HG03064 (cell line): ENCODE results near the gene PDE3A.
"Not testable (repeated sequence)": the region's sequence is repeated elsewhere in the genome, so short reads cannot be mapped to it uniquely, and the experiment has no call there.

Experiments
- ATAC-seq: cut with Tn5 transposase; IDR thresholded peaks from one replicate; pipeline ENCODE4 v1.9.1; 2021; ENCODE audit warnings: low read depth; ENCODE audit not compliant: unreplicated experiment

The PDE3A gene

DNA sequence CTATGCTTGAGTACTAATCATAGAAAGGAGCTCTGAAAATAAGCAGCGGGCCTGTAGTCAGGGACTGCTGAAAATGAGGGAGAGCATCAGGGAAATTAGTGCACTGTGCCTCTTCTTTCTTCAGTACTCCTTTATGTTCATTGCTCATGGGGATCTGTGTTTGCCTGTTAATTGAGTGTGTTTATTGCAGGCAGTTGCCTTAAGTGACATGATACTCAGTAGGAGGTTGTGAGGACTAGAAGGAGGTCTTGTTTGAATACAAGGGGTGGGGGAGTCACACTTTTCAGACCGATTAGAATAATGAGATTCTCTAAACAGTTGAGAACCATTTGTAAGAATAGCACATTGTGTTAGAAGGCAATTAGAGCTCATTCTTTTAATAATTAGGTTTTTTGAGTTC is 224.2 kb downstream of the PDE3A start:
- no peak for ATAC-seq

DNA sequence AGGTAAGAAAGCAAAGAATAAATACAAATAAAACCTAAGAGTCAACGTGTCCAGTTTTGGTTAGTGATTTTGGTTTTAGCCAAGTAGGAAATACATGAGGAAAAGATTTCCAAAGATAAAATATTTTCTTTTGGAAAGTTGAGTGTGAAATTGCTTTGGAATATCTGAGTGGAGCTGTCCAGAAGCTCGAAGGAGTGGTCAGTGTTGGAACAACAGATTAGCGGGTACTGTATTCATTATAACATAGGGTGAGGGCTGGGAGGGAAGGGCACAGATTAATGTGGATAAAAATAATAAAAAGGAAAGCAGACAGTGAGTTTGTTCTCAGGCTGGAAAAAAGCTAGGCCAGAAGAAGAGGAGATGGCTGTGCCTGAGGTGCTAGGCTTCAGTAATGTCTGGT is 225.3 kb downstream of the PDE3A start:
- ATAC-seq = no peak

DNA sequence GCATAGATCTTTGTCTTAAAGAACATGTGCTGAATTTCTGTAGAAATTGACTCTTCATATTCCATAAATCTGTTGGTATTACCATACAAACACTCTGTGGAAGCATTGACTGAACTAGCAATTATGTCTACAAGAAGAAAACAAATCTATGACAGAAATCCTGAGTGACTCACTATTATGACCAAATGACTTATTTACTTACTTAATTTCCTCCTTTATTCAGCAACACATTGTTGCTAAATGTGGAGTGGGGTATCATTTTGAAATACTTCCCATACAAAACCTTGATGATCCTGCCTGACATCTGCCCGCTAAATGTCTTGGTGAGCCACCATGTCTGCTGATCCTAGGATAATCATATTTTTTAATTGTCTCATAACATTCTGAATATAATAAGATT is 227.7 kb downstream of the PDE3A start:
- ATAC-seq = no peak

DNA sequence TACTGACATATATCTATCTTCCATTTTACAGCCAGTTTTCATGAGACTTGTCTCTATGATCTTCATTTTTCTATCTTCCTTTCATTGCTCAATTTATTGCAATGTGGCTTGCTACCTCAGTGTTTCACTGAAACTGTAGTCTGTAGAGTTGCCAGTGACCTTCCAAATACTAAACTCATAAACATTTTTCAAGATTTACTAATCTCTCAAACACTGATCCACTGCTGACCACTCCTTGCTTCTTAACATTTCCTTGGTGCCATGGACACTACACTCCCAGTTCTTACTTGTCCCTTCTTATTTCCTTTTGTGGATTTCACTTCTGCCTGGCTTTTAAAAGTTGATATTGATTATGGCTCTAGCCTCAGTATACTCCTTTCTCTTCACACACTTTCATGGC is 231.4 kb downstream of the PDE3A start:
- ATAC-seq = no peak

DNA sequence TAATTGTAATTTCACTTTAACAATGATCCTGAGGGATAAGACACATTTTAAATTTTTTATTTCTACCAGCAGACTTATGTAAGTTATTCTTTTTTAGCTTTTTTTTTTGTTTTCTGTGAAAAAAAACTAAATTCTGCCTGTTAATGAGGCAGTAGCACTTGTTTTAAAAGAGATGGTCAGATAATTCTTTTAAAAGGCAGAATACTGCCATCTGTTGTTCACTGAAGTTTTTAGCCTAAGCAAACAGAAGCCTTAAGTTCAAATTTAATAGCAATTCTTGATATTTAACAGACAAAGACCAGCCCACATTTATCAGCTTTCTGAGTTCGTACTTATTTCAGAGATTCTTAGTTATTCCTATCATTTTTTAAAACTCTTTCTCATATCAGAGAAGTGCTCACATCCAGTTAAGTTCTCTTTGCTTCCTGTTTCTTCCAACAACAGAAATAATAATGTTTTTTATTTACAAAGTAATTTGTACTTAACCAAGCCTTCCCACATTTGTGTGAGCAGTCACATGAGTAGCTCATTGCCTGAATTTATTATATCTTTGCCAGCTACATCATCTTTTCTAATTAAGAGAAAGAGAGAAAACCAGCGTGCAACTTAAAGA is 233.4 kb downstream of the PDE3A start:
- ATAC-seq = no peak

DNA sequence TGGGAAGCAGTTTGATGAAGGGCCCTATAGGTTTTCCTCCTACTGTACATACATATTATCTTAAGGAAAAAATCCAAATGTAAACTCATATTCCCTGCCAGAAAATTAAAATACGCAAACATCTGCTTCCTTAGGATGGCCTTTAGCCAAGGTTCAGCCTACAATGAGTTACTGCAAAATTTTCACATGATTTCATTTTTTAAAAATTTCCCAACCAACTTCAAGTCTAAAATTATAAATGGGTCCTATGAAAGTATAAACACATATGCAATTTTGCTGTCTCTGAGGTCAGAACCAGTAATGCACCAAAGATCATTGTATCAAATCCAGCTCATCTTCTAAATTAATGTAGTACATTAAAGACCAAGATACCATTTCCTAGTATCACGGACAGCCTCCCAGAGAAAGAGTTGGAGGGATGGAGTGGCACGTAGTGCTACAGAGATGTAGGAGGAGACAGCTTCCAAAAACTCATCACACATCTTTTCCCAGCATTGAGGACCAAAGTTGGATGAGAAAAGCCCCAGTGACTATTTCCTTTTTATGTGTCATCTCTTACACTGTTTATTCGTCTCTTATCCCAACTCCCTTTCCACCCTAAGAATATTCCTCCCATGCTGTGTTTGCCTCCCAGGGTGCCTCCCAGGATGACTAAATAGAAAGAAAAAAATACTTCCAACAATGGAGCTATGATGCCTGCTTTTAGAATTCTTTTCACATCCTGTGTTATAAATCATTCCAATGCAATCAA is 234.5 kb downstream of the PDE3A start:
- no peak for ATAC-seq

DNA sequence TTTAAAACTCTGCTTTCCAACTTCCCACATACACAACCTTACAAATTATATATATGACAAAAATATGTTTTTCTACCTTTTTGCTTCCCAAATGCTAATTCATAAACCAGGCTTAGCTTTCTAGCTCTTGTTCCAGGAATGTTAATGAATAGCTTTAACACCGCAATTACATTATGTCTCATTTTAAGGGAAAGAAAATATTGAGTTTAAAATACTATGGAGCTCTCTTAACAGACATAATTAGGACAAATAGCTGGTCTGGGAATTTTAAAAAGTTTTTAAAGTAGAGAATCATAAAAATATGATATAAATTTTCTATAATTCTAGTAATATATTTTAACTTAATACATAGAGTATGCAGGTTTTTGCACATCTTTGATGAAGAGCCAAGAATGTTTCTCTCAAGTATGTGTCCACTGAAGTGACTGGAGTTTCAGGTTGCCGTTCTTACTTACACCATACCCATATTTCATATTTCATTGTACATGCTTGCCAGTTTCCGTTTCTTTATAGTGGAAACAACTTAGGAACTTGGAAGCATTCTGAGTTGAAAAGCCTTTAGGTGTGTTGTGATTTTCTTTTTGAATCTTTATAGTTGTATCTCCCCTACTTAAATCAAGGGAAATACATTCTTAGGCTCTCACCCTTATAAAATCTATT is 236.2 kb downstream of the PDE3A start:
- ATAC-seq = no peak

DNA sequence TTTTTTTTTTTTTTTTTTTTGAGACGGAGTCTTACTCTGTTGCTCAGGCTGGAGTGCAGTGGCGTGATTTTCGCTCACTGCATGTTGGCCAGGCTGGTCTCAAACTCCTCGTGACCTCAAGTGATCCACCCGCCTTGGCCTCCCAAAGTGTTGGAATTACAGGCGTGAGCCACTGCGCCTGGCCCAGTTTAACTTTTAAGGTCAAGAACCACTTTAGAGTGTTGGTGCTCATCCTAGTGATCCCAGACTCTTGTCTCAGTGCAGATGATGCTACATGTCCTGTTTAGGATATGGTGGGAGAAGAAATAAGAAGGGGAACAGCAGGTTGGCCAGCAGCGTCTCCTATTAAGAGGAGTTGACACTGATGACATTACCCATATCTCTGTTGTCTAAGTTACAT is 246.7 kb downstream of the PDE3A start:
- ATAC-seq = not testable (repeated sequence)

DNA sequence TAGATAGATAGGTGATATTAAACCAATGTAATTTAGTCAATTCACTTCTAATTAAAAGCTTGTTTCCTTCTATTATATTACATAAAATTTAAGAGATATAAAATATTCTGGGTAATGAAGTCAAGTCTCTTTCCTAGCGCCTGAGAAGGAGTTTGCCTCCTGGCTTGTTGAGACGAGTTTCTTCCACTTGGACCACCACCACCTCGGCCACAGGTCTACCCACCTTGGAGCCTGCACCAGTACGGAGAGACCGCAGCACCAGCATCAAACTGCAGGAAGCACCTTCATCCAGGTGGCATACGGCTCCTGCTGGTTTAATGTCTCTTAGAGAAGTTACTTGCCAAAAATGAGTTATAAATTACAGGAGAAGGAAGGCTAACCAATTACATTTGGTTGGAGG is 247.8 kb downstream of the PDE3A start:
- no peak for ATAC-seq

DNA sequence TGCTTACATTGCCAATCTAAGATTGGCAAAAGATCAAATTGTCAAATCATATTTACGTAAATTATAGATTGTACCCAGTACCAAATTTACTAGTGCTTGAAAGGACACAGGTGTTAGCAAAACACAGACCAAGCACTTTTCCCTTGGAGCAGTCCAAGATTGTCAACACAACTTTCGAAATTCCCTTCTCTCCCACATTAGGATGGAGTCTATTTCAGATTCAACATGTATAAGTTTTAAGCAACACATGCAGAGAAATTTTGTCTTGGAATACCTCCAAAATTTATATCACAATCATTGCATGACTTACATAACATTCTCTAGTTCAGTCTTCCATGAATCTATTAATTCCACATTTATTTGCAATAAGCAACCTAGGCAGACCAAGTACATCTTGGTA is 251.9 kb downstream of the PDE3A start:
- ATAC-seq = no peak

DNA sequence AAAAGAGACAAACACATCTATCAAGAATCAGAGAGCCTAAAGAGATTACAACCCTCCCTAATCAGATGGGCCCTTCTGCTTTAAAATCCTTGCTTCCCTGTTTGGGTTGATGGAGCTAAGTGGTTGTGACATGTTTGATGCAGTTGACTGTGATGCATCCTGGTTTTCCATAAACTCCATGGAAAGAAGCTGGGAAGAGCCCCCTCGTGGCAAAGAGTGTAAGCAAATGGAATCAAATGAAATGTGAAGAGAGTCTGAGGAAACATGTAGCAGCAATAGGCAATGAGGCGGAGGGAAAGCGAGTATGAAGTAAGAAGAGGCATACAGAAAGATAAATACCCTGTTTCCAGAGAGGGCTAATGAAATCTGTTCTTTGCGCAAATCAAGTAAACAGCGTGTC is 256.4 kb downstream of the PDE3A start:
- ATAC-seq = no peak

DNA sequence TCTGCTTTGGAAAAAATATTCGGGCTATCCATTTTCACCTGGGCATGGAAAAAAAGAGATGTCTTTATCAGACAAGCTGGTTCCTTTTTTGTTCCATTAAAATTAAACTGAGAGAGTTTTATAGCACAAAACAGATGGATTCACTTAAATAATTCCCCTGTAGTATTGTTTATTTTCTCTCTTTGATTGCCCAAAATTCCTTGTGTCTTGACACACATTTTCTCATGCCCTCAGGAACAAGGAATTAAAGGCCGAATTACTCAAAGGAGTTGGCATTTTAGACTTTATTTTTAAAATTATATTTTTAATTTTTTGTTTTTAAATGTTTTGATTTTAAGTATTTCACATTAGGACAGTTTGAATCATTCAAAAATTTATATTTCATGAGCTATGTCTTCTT is 257.2 kb downstream of the PDE3A start:
- ATAC-seq = no peak

DNA sequence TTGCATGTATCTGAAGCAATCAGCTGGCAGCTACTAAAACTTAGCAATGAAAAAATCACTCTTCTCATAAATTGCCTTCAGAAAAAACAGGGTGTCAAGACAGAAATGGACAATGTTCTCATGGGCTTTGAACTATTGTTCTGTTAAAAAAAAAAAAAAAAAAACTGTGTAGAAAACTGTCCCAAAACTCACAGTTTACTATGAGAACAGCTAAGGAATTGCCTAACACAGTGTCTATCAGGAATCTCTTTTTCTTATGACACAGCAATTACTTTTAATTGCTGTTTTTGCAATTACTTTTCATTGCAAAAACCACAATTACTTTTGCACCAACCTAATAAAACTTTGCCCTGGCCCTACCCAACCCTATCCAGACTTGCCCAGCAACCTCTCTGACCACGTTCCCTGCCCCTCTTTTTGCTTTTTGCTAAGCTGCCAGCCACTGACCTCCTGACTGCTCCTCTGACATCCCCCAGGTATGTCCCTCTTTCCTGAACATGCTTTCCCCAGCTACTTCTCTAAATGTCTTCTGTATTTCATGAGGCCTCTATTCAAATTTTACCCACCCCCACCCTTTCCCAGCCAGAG is 258.8 kb downstream of the PDE3A start:
- ATAC-seq = no peak

DNA sequence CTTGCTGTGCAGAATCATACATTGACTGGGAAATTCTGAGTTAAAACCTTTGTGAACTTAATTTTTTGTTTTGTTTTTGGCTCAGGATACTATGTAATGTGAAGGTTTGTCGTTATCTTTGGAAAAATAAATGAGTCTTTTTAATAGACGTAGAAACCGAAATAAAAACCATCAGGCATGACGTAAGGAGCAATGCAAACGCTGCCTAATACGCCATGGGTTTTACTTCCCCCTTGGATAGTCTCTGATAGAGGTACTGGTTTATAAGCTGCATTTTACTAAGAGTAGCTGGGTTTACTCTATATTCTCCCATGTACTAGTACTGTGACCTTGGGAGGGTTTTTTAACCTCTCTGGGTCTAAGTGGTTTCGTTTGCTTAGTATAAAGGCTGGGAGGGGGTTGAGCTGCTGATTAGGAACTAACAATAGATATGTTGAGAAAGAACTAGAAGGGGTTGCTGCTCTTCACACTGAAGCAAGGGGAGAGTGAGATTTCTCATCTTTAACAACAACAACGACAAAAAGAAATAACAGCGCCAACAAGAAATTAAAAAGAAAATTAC is 260.0 kb downstream of the PDE3A start:
- ATAC-seq = no peak

DNA sequence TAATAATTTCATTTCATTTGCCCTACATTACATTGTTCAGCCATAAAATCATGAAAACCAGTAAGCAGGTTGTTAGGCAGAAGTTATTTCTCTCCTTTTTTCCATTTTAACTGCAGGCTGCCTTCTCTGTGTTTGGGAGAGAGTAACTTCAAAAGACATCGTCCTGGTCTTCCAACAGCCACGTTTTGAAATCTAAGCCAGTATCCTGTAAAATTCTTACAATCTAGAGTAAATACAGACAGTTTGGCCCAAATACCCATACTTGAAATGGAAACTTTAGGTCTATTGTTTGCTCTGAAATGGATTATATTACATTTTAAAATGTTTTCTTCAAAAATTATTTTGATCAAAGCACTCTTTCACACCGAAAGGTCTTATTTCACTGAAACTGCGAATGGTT is 260.7 kb downstream of the PDE3A start:
- no peak for ATAC-seq

DNA sequence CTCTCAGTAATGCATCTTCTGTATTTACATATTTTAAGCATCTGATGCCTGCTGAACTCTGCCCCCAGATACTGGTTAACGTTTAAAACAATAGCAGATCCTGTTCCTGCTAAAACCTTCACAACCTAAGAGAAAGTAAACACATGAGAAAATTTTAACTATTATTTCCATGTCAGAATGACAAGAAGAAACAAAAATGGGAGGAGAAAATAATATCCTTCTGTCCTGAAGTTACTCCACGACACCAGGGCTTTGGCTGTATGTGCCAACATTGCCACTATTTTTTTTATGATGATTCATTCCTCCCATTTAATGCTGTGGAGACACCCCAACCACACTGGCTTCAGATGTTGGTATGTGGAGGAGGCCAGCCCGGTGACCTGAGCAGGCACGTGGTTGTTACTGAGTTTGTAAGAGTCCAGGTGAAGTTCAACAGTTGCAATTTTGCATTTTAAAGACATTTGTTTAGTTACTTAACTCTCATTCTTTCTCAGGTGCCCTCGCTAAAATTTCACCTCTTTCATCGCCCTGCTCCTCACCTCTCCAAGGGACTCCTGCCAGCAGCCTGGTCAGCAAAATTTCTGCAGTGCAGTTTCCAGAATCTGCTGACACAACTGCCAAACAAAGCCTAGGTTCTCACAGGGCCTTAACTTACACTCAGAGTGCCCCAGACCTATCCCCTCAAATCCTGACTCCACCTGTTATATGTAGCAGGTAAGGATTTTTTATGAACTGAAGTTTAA is 261.2 kb downstream of the PDE3A start:
- no peak for ATAC-seq

DNA sequence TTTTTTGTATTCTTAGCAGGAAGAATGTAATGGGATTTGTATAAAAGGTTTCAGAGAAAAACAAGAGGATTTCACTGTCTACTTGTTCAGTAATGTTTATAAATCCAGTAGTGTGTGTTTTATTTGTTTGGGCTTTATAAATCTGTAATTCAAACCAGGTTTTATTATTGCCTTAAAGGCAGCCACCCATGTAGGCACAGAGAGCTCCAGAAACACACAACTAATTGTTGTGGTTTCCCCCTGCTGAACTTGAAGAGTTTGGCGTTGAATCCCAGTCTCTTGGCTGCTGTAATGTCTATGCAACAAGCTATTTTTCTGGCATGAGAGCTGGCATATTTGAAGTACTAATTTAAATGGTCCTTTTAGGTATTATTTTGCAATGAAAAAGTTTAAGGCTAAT is 263.4 kb downstream of the PDE3A start:
- no peak for ATAC-seq

DNA sequence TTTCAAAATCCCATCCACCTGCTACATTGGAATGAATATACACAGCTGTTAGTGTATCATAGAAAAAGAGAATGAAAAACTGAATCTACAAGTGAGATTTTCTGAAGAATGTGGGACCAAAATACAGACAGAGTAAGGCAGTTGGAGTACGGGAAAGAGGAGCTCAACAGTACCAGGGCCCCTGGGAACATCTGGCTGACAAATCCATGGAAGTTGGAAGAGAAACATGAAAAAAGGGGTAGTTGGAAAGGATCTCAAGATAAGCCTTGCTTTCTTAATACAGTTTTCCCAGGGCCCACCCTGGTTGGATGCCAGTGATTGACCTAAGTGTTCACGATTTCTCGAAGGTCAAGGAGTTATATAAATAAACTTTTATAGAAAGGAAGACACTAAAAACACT is 272.8 kb downstream of the PDE3A start:
- ATAC-seq = no peak

DNA sequence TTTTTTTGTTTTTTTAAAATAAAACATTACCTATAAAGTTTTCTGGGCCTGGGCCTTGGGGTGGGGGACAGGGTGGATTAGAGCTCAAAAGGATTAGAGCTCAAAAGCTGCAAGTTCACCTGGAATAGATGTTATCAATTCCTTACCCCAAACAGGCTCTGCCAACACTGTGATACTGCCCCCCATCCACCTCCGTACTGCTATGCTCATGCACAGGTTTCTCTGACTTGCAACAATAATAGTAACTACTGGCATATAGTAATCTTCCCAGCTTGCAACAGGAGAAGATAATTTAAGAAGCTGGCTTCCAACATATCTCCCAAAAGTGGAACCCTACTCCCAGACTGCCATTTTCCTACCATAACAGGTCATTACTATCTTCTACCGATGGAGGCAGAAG is 275.5 kb downstream of the PDE3A start:
- no peak for ATAC-seq

DNA sequence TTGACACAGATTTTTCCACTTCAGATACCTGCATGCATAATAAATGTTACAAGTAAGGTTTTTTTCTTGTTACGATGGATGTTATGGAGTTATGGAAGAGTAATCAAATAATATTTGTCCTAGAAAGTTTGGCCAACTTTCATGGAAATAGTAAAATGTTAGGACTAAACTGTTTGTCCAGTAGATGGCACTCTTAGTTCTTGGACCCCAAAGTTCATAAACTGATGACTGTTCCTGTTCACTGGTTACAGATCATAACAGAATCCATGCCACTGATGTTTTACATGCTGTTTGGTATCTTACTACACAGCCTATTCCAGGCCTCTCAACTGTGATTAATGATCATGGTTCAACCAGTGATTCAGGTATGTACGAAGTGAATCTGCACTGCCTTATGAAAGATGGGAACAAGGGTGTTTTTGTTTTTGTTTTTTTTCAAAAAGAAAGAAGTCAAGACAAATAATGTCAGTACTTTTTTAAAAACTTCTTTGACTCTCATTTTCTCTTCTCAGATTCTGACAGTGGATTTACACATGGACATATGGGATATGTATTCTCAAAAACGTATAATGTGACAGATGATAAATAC is 278.0 kb downstream of the PDE3A start:
- no peak for ATAC-seq
